Measurements from ENCODE around the gene KRT5.

Gene KRT5

DNA sequence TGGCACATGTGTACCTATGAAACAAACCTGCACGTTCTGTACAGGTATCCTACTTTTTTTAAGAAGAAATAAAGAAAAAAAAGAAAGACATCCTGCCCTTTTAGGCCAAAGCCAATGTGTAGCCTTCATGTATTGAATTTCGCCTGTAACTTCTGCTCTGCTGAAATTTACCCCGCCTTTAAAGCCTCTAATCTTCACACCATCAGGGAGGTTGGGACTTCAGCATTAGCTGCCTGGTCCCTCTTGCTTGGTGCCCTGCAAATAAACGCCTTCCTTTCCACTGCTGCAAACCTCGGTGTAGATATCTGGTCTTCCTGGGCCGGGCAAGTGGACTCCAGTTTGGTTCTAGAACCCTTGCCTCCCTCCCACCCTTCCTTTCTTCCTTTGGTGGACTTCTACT, 35.4 kb upstream of the KRT5 start:
- no peak overlapping the region for H2AFZ ChIP-seq (ENCODE audit: low read depth)
- H3K27me3 ChIP-seq (ENCODE audit: insufficient read depth, low read depth), result peaks cover 73% of the 10 kb centered on the region
- no peak overlapping the region for H3K4me2 ChIP-seq
- H3K36me3 ChIP-seq (ENCODE audit: insufficient read depth), result no peaks in the 10 kb centered on the region
- no peaks in the 10 kb centered on the region for H3K4me1 ChIP-seq (ENCODE audit: low read depth, poor library complexity, severe bottlenecking)
- H4K20me1 ChIP-seq (ENCODE audit: insufficient read depth), result no peaks in the 10 kb centered on the region
- H3K27ac ChIP-seq, result no peak overlapping the region
- TF ChIP-seq, protein P1, sequence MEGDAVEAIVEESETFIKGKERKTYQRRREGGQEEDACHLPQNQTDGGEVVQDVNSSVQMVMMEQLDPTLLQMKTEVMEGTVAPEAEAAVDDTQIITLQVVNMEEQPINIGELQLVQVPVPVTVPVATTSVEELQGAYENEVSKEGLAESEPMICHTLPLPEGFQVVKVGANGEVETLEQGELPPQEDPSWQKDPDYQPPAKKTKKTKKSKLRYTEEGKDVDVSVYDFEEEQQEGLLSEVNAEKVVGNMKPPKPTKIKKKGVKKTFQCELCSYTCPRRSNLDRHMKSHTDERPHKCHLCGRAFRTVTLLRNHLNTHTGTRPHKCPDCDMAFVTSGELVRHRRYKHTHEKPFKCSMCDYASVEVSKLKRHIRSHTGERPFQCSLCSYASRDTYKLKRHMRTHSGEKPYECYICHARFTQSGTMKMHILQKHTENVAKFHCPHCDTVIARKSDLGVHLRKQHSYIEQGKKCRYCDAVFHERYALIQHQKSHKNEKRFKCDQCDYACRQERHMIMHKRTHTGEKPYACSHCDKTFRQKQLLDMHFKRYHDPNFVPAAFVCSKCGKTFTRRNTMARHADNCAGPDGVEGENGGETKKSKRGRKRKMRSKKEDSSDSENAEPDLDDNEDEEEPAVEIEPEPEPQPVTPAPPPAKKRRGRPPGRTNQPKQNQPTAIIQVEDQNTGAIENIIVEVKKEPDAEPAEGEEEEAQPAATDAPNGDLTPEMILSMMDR (conservative IDR thresholded peaks at IDR 0.05; ENCODE audit: low read depth, low read length), result no peak
- no peaks in the 10 kb centered on the region for H3K79me2 ChIP-seq (ENCODE audit: insufficient read depth, low read depth)
- H3K4me3 ChIP-seq (IDR thresholded peaks at IDR 0.05; ENCODE audit: insufficient read depth, low read depth, low read length), result no peak overlapping the region
- H3K9ac ChIP-seq, result no peak overlapping the region

DNA sequence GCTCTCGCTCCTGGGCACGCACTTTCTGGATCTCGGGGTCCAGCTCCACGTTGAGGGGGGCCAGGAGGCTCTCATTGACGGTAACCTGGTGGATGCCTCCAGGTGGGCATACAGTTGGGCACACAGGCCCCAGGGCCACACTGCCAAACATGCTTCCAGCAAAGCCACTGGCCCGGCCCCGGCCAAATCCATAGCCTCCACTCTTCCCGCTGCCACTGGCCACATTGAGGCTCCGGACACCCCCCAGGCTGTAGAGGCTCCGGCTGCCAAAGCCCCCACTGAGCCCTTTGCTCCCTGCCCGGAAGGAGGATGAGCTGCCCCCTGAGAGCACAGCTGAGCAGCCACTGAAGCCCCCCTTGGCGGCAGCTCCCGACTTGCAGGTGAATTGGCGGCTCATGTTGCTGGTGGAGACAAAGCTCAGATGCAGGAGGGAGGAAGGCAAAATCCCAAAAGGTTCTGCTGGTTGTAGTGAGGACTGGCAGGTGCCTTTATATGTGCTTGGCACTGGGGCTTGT, 32.5 kb upstream of the KRT5 start, which contains the start of gene KRT71:
Gene KRT71, minus strand, starts transcription at position 465 of the 515 bp plus-strand sequence. Its CDS starts 68 bp downstream, at position 397.
- H2AFZ ChIP-seq (ENCODE audit: low read depth), result no peak within 1 kb of the TSS
- no peak within 1 kb of the TSS for H3K9ac ChIP-seq
- no peaks in the 10 kb centered on the region for H4K20me1 ChIP-seq (ENCODE audit: insufficient read depth)
- no peak within 1 kb of the TSS for H3K27ac ChIP-seq
- H3K4me3 ChIP-seq (IDR thresholded peaks at IDR 0.05; ENCODE audit: insufficient read depth, low read depth, low read length), result no peak within 1 kb of the TSS
- H3K27me3 ChIP-seq (ENCODE audit: insufficient read depth, low read depth), result peaks cover 84% of the 10 kb centered on the region
- H3K4me2 ChIP-seq, result no peak within 1 kb of the TSS
- TF ChIP-seq, protein P1 (conservative IDR thresholded peaks at IDR 0.05; ENCODE audit: low read depth, low read length), result no peak
- H3K4me1 ChIP-seq (ENCODE audit: low read depth, poor library complexity, severe bottlenecking), result no peaks in the 10 kb centered on the region
- no peaks in the 10 kb centered on the region for H3K79me2 ChIP-seq (ENCODE audit: insufficient read depth, low read depth)
- no peaks in the 10 kb centered on the region for H3K36me3 ChIP-seq (ENCODE audit: insufficient read depth)

DNA sequence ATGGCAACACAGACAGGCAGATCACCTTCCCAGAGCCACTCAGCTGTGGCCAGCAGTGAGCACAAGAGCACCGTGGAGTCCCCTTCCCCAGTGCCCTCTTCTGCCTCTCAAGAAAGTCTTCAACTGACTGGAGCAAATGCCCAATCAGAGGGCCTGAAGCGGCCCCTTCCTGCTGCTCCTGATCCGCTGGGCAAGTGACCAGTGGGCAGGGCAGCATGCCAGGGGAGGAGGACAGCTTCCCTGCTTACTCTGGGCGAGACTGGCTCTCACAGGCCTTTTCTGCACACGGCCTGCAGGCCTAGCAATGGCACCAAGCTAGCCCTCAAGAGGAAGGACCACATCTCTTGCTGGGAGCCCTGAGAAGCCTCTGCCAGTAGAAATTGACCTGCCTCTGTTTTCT, 31.9 kb upstream of the KRT5 start:
- Histone ChIP-seq H3K36me3 (ENCODE audit: insufficient read depth) (no peaks in the 10 kb centered on the region), H3K79me2 (ENCODE audit: insufficient read depth, low read depth) (no peaks in the 10 kb centered on the region), H2AFZ (ENCODE audit: low read depth) (no peak overlapping the region), H3K9ac (no peak overlapping the region), H3K27ac (no peak overlapping the region), H3K4me2 (no peak overlapping the region), H3K4me3 (IDR thresholded peaks at IDR 0.05; ENCODE audit: insufficient read depth, low read depth, low read length) (no peak overlapping the region), H4K20me1 (ENCODE audit: insufficient read depth) (no peaks in the 10 kb centered on the region), H3K27me3 (ENCODE audit: insufficient read depth, low read depth) (peaks cover 86% of the 10 kb centered on the region), H3K4me1 (ENCODE audit: low read depth, poor library complexity, severe bottlenecking) (no peaks in the 10 kb centered on the region)
- TF ChIP-seq, protein P1 (conservative IDR thresholded peaks at IDR 0.05; ENCODE audit: low read depth, low read length), result no peak

DNA sequence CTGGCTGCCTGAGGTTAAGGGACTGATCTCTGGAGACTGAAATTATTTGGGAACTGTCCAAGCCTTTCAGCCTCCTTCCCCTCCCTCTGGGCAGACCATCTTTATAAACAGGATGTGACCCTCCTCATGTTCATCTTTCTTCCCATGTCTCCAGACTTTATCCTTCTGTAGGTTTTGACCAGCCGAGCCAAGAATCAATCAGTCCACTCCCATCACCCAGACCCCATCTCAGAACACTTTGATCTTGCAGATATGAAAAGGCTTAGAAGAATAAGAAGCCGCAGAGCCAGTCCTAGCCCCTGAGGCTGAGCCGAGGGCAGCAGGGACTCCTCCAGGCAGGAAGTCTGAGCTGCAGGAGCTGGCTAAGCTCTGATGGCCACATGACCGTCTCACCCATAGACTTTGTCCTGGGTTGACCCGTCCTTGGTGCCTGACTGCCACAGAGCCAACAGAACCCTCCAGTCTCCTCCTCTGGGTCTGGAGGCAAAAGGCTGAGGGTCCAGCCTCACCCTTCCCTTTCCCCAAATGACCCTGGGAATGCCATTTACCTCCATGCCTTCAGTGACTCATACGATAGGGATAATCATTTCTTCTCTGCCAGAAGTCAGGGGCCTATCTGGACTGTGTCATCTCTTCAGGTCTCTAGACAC, 31.1 kb upstream of the KRT5 start:
- Histone ChIP-seq H3K9ac (no peak overlapping the region), H2AFZ (ENCODE audit: low read depth) (no peak overlapping the region), H3K27me3 (ENCODE audit: insufficient read depth, low read depth) (peaks cover 87% of the 10 kb centered on the region), H3K27ac (no peak overlapping the region), H3K4me3 (IDR thresholded peaks at IDR 0.05; ENCODE audit: insufficient read depth, low read depth, low read length) (no peak overlapping the region), H3K4me2 (no peak overlapping the region), H3K4me1 (ENCODE audit: low read depth, poor library complexity, severe bottlenecking) (no peaks in the 10 kb centered on the region), H4K20me1 (ENCODE audit: insufficient read depth) (no peaks in the 10 kb centered on the region), H3K79me2 (ENCODE audit: insufficient read depth, low read depth) (no peaks in the 10 kb centered on the region), H3K36me3 (ENCODE audit: insufficient read depth) (no peaks in the 10 kb centered on the region)
- TF ChIP-seq, protein P1 (conservative IDR thresholded peaks at IDR 0.05; ENCODE audit: low read depth, low read length), result no peak

All from KMS-11 (cell line).